ENCODE measurements around the gene SAFB. TPM values are rescaled to one million over a fixed set of nuclear protein-coding genes. Genes with fewer than 3 reads are reported as not detected.
"Not testable (repeated sequence)": the region's sequence is repeated elsewhere in the genome, so short reads cannot be mapped to it uniquely, and the experiment has no call there.

The SAFB gene
- total RNA-seq, 1 experiment from 2014 or later: 171 TPM

DNA sequence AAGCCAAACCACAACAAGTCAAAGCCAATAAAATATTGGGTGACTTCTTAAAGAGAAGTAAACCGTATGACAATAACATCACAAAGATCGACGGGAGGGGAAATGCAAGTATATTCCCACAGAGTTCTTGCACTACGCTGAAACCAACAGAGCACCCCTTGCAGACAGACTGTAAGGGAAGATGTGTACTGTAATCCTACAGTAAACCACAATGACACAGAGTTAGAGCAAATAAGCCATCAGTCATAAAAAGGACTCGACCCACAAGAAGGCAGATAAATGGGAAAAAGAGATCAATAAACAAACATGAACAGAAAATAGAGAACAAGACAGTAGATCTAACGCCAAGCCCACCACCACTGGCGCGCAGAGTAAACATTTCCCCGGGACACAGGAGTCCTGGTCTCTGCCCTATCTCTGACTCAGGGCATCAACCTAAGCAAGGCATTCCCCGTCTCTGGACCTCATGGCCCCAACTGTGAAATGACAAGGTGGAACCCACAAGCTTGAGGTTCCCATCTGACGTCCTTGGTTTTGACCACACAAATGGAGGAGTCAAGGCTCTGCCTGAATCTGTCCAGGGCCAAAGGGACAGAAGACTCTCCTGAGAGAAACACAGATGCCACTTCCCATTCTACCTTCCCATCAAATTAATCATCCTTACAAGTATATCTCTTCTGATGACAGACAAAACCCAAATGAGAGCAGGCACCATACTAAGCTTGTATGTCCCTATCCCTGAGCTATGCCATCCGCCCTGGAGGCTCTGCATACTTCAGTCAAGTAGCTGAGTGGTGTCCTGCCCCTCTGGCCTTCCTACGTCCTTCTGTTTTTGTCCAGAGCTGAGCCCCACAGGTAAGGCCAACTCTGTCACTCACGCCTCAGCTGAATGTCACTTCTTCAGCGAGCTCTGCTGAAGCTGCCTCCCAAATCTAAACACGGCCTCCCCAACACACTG is 15.3 kb upstream of the SAFB start:
- intact Hi-C loops (cut with micrococcal nuclease; ENCODE audit: unreplicated experiment): no loop called here
- BruUV-seq (replicated peaks): no TSS peak
- Histone ChIP-seq H3K4me3 (ENCODE audit: low read depth, low read length, poor library complexity, severe bottlenecking) (no peak overlapping the region), H3K4me1 (ENCODE audit: insufficient read depth, low read length, poor library complexity, severe bottlenecking) (no peaks in the 10 kb centered on the region), H3K27me3 (replicated peaks; ENCODE audit: insufficient read depth, low read depth, low read length, poor library complexity) (no peaks in the 10 kb centered on the region), H3K36me3 (ENCODE audit: insufficient read depth, low read length, poor library complexity, severe bottlenecking) (peaks cover 86% of the 10 kb centered on the region), H3K9me3 (ENCODE audit: low read depth, low read length, poor library complexity, severe bottlenecking) (no peaks in the 10 kb centered on the region), H3K27ac (ENCODE audit: low read depth, low read length, poor library complexity, severe bottlenecking) (no peak overlapping the region)
- no peak for DNase-seq (ENCODE audit: low spot score)
- TF ChIP-seq, protein P1, sequence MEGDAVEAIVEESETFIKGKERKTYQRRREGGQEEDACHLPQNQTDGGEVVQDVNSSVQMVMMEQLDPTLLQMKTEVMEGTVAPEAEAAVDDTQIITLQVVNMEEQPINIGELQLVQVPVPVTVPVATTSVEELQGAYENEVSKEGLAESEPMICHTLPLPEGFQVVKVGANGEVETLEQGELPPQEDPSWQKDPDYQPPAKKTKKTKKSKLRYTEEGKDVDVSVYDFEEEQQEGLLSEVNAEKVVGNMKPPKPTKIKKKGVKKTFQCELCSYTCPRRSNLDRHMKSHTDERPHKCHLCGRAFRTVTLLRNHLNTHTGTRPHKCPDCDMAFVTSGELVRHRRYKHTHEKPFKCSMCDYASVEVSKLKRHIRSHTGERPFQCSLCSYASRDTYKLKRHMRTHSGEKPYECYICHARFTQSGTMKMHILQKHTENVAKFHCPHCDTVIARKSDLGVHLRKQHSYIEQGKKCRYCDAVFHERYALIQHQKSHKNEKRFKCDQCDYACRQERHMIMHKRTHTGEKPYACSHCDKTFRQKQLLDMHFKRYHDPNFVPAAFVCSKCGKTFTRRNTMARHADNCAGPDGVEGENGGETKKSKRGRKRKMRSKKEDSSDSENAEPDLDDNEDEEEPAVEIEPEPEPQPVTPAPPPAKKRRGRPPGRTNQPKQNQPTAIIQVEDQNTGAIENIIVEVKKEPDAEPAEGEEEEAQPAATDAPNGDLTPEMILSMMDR (conservative IDR thresholded peaks at IDR 0.05; ENCODE audit: low read depth, low read length): no peak
- TF ChIP-seq EZH2 (IDR thresholded peaks at IDR 0.05; ENCODE audit: borderline replicate concordance, low read depth, low read length, poor library complexity, severe bottlenecking): no peak
- ChIA-PET POLR2A (ENCODE audit: low non-redundant PET) (no interaction called here), CTCF (no interaction called here)

DNA sequence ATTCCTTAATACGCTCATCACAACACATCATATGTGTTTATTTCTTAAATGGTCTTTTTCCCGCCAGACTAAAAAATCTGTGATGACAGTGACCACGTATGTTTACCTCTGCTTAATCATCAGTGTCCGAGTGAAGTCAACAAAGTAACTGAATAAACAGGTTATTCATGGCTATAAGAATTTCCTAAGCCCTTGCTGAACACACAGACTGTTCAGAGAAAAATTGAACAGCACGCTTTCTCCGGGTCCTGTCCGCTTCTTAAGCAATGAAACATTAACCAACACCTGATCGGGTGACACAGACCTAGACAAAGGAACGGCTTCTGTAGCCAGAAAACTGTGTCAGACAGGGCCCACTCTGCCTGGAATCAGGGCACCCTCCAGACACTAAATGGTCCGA is 14.6 kb upstream of the SAFB start:
- Histone ChIP-seq H3K4me3 (ENCODE audit: low read depth, low read length, poor library complexity, severe bottlenecking) (no peak overlapping the region), H3K9me3 (ENCODE audit: low read depth, low read length, poor library complexity, severe bottlenecking) (no peaks in the 10 kb centered on the region), H3K4me1 (ENCODE audit: insufficient read depth, low read length, poor library complexity, severe bottlenecking) (no peaks in the 10 kb centered on the region), H3K27me3 (replicated peaks; ENCODE audit: insufficient read depth, low read depth, low read length, poor library complexity) (no peaks in the 10 kb centered on the region), H3K27ac (ENCODE audit: low read depth, low read length, poor library complexity, severe bottlenecking) (no peak overlapping the region), H3K36me3 (ENCODE audit: insufficient read depth, low read length, poor library complexity, severe bottlenecking) (peaks cover 87% of the 10 kb centered on the region)
- no peak for TF ChIP-seq EZH2 (IDR thresholded peaks at IDR 0.05; ENCODE audit: borderline replicate concordance, low read depth, low read length, poor library complexity, severe bottlenecking)
- TF ChIP-seq, protein P1 (conservative IDR thresholded peaks at IDR 0.05; ENCODE audit: low read depth, low read length): no peak
- intact Hi-C loops (cut with micrococcal nuclease; ENCODE audit: unreplicated experiment): no loop called here
- no peak for DNase-seq (ENCODE audit: low spot score)
- BruUV-seq (replicated peaks): no TSS peak
- CTCF ChIA-PET: no interaction called here
- POLR2A ChIA-PET (ENCODE audit: low non-redundant PET): no interaction called here

DNA sequence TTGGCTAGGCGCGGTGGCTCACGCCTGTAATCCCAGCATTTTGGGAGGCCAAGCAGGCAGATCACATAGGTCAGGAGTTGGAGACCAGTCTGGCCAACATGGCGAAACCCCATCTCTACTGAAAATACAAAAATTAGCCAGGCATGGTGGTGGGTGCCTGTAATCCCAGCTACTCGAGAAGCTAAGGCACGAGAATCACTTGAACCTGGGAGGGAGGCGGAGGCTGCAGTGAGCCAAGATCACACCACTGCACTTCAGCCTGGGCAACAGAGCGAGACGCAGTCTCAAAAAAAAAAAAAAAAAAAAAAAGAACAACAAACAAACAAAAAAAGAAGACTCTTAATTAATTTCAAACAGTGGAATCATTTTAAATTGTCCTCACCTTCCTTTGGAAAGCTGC is 14.1 kb upstream of the SAFB start:
- BruUV-seq (replicated peaks); DNase-seq (ENCODE audit: low spot score); CTCF ChIA-PET; H3K27me3 ChIP-seq (replicated peaks; ENCODE audit: insufficient read depth, low read depth, low read length, poor library complexity); H3K4me3 ChIP-seq (ENCODE audit: low read depth, low read length, poor library complexity, severe bottlenecking); intact Hi-C loops (cut with micrococcal nuclease; ENCODE audit: unreplicated experiment); H3K9me3 ChIP-seq (ENCODE audit: low read depth, low read length, poor library complexity, severe bottlenecking); H3K27ac ChIP-seq (ENCODE audit: low read depth, low read length, poor library complexity, severe bottlenecking); H3K4me1 ChIP-seq (ENCODE audit: insufficient read depth, low read length, poor library complexity, severe bottlenecking); POLR2A ChIA-PET (ENCODE audit: low non-redundant PET): not testable (repeated sequence)
- peaks cover 87% of the 10 kb centered on the region for H3K36me3 ChIP-seq (ENCODE audit: insufficient read depth, low read length, poor library complexity, severe bottlenecking)

Measured in A673 (cell line).